H54 (cell line): ENCODE data around the gene LRP8.
A peak's percentile ranks its signal among the peaks of the same experiment; 100 is the strongest.

Source experiments
- DNase-seq: peaks from one replicate; pipeline ENCODE4 v3.0.0; 2011; ENCODE audit warnings: low spot score, mixed read lengths; ENCODE audit not compliant: insufficient read length
- FAIRE-seq: peaks from 3 replicates; lab custom pipeline; 2011; peaks lifted over from hg19 to GRCh38; lab: Jason Lieb, UNC
- POLR2A ChIP-seq: IDR thresholded peaks from 2 replicates; pipeline ENCODE4 v1.6.1; 2011; ENCODE audit warnings: low read depth, mild to moderate bottlenecking, low read length

The LRP8 gene

DNA sequence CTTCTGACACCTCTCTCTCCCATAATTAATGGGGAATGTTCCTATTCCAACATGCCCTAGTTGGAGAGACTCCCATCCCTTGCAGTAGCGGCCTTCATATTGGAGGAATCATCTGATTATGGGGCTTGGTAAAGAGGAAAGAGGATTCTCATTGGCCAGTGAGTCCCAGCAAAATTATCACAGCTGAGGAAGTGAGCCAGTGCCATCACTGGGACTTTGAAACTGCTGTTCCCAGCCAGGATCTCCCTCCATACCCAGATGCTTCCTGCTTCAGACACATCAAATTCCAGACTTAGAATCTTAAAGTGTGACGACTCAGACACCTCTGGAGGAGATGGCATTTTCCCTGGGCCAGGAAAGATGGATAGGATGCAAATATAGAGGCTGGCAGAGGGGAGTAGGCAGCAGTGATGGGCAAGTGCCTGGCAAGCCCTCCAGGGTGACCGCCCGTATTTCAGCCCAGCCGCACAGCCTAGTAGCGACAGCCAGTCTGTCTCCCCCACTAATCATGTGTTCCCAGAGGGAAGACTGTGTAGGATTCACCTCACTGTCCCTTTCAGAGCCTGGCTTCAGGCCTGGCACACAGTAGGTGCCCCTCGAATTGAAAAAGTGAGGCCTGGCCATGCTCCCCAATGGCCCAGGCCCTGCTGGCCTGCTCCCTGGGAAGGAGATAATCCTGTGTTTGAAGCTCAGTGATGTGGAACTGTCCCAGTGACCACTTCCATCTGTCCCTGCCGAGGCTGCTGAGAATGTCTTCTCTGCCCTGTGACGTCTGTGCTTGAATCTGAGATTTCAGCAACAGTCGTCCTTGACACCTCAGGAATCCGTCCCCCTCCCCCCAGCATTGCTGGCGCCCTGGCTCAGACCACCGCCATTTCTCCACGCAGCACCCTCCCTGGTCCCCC, 48.3 kb downstream of the LRP8 start:
- TF ChIP-seq POLR2A: no peak
- DNase-seq (no peak), FAIRE-seq (no peak)

DNA sequence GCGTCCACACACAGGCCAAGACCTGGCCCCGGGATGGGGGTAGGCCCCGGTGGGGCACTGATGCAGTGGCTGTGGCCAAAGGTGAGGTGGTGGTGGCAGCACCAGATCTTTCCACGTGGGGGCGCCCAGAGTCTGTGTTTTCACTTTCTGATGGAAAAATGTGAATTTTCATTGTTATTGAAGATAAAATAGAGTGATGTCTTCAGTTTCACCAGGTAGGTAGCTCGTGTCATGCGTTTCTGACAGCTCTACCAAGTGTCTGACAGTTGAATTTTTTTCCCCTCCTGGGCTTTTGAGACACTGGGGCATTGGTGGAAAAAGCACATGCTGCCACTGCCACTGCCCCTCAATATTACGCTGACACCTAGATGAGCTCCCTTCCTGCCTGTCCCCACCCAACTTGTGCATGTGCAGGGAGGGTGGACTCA, 49.6 kb downstream of the LRP8 start:
- no peak for TF ChIP-seq POLR2A
- FAIRE-seq (no peak), DNase-seq (peak; percentile 82)

DNA sequence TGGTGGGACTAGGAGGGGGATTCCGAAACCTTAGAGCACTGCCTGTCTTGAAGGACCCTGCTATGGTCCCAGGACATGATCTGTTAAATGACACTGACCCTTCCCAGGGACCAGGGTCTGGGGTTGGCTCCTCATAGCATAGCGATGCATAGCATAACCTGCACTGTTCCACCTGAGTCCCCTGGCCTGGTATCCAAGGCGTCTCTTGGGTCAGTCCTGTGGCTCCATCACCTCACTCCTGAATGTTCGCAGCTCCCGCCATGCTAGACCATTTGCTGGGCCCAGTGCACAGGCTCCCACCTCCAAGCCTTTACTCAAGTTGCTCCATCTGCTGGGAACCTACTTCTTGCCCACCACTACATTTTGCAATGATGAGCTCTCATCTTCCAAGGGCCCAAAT, 50.5 kb downstream of the LRP8 start:
- TF ChIP-seq POLR2A: no peak
- DNase-seq (no peak), FAIRE-seq (no peak)

DNA sequence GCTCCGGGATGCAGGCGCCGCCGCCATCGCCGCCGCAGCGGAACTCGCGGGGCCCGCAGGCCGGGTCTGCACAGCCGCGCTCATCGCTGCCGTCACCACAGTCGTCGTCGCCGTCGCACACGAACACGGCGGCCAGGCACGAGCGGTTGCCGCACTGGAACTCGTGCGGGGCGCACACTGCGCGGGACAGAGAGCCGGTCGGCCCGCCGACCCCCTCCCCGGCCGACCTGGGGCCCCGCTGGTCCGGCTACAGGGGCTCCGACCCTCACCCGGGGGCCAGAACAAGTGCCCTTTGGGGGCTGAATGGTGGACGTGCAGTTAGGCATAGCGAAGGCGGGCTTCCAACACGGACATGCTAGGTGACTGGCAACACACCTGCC, 51.0 kb downstream of the LRP8 start:
- no peak for TF ChIP-seq POLR2A
- no peak for DNase-seq
- FAIRE-seq: no peak

DNA sequence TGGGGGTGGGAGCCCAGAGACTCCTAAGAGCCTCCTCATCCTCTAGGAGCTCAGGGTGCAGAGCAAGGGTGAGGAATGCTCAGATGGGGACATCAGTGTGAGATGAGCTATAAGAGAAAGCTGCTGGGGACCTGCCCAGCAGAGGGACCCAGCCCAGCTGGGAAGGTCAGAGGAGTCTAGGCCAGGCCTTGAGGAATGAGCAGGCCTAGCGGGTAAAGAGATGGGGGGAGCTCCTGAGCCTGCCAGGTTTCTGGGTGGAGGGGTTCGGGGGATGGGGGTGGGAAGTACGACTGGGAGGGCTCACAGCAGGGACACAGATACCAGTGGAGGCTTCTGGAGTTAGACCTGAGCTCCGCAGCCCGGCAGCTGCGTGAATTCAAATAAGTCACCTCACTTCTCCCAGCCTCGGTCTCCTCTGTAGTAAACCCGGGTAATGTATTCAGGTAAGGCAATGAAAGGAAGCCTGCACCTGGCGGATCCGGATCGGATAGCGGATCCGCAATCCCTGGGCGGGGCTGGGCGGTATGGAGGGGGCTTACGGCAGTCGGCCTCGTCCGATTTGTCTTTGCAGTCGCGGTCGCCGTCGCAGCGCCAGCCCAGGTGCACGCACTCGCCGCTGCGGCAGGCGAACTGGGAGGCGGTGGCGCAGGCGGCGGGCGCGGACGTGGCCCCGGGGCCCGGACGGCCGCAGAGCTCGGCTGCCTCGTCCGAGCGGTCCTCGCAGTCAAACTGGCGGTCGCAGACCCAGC, 51.5 kb downstream of the LRP8 start:
- DNase-seq (no peak), FAIRE-seq (no peak)
- TF ChIP-seq POLR2A: no peak

DNA sequence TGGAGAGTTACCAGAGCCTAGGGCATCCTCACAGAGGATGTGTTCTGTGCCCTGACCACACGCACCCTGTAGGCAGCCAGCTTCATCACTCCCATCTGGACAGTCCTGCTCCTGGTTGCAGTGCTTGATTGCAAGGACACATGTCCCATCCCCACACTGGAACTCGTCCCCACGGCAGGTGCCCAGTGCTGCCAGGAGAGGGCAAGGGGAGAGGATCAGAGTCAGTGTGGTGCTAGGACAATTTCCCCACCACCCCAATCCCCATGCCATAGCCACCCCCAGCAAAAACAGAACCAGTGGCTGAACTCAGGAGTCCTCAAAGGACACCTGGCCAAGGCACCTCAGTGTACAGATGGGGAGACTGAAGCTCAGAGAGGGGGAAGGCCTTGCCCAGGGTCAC, 52.3 kb downstream of the LRP8 start:
- DNase-seq (no peak), FAIRE-seq (no peak)
- no peak for TF ChIP-seq POLR2A

DNA sequence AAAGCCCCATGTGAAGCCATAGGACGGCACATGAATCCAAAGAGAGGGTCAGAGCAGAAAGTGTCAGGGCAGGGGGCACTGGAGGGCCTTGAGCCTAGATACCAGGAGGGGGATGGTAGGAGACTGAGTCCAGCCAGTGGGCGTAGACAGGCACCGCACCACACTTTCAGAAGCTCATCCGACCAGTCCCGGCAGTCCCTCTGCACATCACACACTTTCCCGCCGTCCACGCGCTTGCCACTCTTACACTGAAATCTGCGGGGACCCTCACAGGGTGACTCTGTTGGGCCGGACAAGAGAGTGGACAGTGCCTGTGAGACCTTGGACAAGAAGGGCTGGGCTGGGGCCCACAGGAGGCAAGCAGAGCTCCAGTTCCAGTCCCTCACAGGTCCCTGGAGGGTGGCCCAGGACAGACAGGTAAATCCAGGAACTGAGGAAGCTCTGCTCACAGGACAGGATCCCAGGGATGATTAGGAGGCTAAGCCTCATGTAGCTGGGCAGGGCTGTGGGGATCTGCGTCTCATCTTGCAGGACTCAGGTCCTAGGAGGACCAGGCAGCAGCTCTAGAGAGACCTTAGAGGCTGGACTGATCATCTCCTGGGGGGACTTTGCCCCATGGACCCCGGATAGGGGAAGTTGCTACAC, 53.2 kb downstream of the LRP8 start:
- no peak for TF ChIP-seq POLR2A
- DNase-seq (no peak), FAIRE-seq (no peak)

DNA sequence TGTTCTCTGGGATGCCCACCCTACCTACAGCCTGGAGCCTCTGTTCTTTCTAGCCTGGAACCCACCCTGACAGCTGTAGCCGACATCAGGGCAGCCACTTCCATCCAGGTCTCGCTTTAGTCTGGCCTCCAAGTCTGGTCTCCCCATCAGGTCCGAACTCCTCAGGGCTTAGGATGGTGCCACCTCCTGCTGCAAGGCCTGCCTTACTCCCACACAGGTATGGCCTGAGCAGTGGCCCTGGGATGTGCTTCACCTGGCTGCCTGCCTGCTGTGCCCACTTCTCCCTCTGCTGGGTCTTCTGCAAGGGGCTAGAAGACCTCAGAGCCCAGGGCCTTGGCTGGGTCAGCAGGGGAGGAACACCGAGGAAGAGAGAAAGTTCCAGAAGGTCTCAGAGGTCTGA, 53.8 kb downstream of the LRP8 start:
- TF ChIP-seq POLR2A: no peak
- DNase-seq (no peak), FAIRE-seq (no peak)

DNA sequence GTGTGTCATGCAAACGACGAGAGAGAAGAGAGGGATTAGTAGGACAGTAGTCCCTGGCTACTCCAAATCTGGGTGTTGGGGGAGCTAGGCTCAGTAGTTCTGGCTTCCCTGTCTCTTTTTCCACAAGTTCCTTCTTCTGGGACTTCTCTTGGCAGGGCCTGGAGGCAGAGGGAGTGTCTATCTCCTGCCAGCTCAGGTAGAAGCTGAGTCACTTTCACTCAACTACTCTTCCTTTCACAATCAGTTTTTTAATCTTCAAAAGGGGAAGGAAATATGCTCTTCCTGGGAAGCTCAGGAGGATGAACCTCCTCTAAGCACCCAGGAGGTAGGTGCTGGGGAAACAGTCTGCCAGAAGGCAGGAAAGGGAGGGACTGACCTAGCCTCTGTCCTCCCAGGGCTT, 54.3 kb downstream of the LRP8 start:
- DNase-seq (no peak), FAIRE-seq (no peak)
- no peak for TF ChIP-seq POLR2A

DNA sequence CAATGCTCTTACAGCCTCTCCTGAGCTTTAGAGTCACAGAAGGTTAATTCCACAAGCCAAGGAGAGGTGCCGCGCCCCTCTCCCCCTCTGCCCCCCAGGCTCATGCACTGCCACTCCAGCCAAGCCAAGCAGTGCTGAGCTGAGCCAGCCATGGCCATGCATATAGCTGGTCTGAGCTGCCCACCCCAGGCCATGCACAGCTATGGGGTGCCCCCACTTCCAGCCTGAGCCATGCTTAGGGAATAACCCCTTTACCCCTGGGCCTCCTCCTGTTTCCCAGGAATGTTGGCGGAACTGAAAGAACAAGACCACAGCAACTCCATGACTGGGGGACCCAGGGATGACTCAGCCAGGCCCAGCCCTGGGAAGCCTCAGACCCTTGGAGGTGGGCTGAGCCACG, 55.5 kb downstream of the LRP8 start:
- no peak for TF ChIP-seq POLR2A
- DNase-seq (no peak), FAIRE-seq (no peak)

DNA sequence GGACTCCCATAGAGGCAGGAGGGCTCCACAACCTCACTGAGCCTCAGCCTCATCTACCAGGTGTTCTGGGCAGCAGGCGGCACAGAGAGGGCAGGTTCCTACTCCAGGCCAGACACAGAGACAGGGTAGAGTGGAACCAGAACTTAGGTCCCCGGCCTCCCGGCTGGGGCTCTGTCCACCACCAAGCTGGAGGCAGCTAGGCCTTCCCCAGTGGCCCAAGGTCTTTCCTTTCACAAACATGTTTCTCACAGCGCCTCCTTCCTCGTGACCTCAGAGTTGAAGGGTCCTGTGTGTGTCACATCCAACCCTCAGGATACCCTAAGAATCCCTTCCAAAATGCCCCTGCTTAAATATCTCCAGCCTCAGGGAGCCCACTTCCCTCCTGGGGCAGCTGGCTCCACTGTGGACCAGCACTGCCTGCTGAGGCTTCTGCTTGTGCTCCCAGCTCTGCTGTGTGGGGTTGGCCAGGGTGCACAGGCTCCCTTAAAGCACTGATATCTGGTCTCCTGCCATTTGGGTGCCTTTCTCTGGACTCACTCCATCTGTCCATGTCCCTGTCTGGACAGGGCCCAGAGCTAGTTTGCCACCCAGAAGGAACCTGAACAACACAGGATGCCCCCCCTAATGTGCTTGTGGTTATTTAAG, 56.3 kb downstream of the LRP8 start:
- TF ChIP-seq POLR2A: no peak
- DNase-seq (no peak), FAIRE-seq (no peak)

DNA sequence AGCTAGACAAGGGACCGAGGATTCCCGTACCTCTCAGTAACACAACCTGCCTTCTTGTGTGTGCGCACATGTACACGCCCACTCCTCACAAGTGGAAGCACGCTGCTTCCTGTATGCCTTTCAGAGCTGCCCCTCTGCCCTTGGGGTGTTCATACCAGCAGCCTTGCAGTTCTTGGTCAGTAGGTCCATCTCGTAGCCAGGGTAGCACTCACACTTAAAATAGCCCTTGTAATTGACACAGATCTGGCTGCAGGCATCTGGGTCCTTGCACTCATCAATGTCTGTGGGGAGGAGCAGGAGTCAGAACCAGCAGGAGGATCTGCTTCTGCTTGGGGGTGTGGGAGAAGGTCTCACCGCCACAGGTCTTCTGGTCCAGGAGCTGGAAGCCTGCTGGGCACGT, 57.0 kb downstream of the LRP8 start:
- DNase-seq (no peak), FAIRE-seq (no peak)
- TF ChIP-seq POLR2A: no peak

DNA sequence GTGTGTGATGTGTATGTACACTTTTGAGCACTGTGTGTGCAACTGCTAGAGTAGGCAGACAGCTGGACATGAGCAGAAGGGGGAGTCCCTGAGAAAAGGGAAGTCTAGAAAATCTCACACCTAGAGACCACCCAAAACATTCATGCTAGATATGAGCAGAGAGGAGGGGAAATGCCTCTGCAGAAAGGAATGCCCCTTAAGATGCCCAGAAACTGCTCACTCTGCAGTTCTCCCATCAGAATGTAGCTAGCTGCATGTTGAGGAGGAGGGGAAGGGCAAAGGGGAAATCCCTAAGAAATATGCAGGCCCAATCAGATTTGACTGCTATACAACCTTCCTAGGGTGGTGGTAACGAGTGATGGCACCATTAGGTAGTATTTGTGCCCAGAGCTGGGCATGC, 57.8 kb downstream of the LRP8 start:
- DNase-seq (no peak), FAIRE-seq (no peak)
- no peak for TF ChIP-seq POLR2A

DNA sequence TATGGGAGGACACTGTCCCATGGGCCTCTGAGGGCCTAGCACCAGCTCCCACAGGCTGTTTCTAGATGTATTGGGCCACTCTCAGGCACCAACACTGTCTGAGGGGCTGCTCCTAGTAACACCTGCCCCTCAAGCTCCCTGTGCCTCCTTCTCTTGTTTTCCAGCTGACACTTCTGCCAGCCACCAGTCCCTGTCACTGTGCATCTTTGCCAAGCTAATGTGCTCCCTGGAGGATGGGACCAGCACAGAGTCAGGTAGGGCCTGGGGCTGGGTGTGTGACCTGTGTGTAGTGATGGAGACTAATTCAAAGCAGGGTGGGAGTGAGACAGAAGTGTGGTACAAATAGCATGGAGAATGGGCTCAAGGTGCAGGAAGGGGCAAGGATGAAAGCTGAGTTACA, 60.1 kb downstream of the LRP8 start:
- DNase-seq (no peak), FAIRE-seq (no peak)
- TF ChIP-seq POLR2A: no peak
